GM18867 (cell line): ENCODE results near the gene TAC3.
A peak's percentile ranks its signal among the peaks of the same experiment; 100 is the strongest.
"Not testable (repeated sequence)": the region's sequence is repeated elsewhere in the genome, so short reads cannot be mapped to it uniquely, and the experiment has no call there.

ENCODE experiments used
- ATAC-seq: cut with Tn5 transposase; IDR thresholded peaks from one replicate; pipeline ENCODE4 v1.9.1; 2021; ENCODE audit warnings: mild to moderate bottlenecking, moderate library complexity; ENCODE audit not compliant: unreplicated experiment

Gene TAC3

GRCh38 chr12:57037264-57037663, 20.9 kb upstream of the TAC3 start:
- ATAC-seq = no peak

GRCh38 chr12:57033431-57033830, 17.1 kb upstream of the TAC3 start:
- no peak for ATAC-seq

DNA sequence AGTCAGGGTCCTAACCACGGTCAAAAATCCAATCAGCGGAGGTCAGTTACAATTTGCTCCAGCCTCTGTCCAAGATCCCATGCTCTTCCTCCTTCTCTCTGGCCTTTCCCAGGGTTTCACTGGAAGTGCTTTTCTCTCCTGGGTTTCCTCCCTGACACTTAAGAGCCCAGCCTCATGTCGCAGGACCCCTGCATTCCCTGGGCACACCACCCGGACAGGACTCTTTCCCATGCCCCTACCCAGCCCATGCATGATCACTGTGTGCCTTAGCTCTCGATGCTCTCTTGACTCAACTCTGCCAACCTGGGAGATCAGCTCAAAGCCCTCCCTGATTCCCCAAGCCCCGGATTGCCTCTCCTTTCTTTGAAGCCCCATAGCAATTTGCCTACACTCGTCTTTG, 15.5 kb upstream of the TAC3 start:
- no peak for ATAC-seq

DNA sequence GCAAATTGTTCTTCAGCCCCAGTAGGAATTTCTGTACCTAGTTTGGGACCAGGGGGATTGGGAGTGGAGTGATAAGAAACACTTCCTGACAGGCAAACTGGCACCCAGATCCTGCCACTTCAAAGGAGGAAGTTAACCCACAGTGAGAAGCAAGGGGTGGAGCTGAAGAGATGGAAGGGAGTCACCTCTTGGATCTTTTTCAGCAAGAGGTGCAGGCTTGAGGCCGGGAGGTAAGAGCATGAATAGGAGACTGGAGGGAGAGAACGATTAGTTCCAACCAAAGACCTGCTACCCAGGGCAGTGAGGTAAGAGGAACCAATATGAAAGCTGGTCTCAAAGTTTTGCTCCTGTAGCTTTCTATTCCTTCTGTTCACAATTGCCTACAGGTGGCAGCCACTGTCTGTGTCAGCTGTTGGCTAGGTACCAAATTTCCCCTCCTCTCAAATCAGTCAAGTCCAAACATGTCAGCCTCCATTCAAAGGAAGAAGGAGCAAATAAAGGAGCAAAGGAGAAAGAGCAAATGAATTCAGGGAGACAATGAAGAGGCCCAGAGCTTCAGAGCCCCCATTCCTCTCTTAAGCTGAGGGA, 14.9 kb upstream of the TAC3 start:
- ATAC-seq = peak; percentile 49

- ATAC-seq = no peak
These were observed 13.1 kb upstream of the TAC3 start for GRCh38 chr12:57029457-57029856.

GRCh38 chr12:57027805-57028153, 11.4 kb upstream of the TAC3 start:
- ATAC-seq = no peak

GRCh38 chr12:57027011-57027804, 10.9 kb upstream of the TAC3 start:
- no peak for ATAC-seq

GRCh38 chr12:57025196-57025595, 8.9 kb upstream of the TAC3 start:
- no peak for ATAC-seq

DNA sequence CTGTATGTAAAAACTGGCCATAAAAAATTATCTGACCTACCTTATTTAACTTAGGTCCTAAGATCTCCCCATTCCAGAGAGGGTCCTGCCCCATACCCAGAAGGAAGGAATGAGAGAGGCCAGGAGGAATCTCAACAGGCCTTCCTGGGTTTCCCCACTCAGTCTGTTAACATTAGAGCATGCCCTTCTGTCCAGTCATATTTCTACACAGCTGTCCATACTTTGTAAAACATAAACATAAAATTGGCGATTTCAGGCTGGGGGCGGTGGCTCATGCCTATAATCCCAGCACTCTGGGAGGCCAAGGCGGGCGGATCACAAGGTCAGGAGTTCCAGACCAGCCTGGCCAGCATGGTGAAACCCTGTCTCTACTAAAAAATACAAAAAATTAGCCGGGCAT, 6.0 kb upstream of the TAC3 start:
- not testable (repeated sequence) for ATAC-seq

- ATAC-seq = no peak
These were observed 3.8 kb upstream of the TAC3 start for GRCh38 chr12:57019983-57020719.

DNA sequence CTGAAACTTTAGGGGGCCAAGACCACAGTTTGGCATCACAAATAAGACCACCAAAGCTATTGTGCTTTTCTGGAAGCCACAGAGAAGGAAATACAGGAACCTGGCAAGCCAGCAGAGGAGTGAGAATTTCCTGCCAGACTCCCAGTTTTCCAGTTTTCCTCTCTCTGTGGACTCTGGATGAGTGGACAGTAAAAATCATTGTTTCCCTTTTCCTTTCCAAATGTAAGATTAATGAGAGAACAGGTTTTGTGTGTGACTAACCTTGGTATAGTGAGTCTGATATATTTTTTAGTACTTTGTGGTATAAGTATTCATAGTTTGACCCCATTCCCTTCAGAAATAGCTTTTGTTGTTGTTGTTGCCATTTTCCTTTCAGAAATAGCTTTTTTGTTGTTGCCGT, 2.6 kb upstream of the TAC3 start:
- no peak for ATAC-seq

DNA sequence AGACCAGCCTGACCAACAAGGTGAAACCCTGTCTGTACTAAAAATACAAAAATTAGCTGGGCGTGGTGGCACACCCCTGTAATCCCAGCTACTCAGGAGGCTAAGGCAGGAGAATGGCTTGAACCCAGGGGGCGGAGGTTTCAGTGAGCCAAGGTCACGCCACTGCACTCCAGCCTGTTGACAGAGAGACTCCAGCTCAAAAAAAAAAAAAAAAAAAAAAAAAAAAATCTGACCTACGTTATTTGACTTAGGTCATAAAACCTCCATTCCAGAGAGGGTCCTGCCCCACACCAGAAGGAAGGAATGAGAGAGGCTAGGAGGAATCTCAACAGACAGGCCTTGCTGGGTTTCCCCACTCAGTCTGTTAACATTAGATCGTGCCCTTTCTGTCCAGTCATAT, 2.0 kb upstream of the TAC3 start:
- ATAC-seq = not testable (repeated sequence)

DNA sequence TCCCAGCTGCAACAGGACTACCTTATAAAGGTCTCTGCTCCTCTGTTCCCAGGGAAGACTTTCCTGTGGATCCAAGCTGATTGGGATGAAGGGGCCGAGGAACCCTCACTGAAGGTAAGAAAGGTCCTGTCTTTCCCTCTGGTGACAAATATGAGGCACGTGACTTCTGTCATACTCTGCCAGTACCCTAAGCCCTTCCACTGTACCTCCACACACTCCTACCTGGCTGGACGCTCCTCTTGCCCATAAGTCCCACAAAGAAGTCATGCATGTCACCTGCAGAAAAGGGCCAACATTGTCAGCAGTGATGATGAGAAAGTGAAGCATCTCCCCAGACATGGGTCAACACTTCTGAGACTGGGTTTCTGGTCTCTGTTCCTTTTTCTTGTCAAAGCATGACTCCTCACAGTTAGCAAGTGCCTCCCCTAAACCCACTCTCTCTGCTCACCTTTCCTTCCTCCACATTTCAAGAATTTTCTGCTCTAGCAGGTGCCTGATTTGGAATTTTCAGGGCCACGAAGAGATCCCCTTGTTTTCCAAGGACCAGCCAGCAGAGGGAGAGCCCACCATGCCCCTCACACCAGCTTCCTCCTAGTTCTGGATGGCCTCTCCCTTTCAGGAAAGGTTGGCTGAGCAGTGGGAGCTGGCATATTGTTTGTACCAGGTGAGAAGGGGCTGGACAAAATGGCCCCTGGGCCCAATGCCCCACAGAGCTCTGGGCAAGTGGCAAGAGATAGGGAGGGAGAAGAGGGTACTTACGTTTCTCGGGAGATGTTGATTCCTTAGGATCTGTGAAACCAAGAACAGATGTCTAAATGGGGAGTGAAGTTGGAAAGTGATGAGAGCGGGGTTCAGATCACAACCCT, 3.5 kb downstream of the TAC3 start:
- peak; percentile 81 for ATAC-seq

DNA sequence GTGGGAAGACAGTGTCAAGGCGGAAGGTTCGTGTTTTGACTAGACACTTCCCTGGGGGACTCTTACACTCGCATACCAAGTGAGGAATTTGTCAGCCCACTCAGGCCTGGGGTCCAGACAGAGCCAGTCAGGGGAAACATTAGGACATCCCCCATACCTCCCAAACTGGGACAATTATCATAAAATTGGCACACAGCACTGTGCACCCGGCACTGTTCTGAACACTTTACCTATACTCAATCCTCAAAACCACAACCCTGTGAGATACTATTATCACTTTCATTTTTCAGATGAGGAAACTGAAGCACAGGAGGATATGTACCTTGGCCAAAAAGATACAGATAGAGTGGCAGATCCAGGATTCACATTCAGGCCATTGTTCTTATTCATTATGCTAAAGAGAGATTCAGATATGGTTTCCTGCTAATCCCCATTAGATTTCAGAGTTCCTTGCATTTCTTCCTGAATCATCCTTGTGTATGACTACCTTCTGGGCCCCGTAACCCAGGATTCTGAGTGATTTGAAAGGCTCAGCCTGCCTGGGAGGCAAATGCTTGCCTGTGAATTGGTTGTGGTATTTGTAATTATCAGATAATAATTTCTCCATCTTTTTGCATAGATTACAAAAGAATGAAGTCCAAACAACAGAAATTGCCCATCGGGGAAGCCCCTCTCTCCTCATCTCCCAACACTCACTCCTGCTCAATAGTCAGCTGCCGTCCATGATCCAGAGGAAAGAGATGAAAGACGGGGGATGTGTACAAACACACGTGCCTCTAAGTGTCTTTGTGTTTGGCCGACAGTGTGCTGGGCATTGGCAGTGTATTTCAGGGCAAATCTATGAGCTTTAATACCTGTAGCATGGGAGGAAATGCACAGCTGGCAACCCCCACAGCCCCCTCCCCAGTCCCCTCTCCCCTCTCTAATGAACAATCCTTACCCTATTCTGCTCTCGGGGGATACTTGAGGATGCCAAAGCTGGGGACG, 4.6 kb downstream of the TAC3 start:
- peak; percentile 63 for ATAC-seq

- no peak for ATAC-seq
These were observed 5.6 kb downstream of the TAC3 start for GRCh38 chr12:57010627-57011247.

DNA sequence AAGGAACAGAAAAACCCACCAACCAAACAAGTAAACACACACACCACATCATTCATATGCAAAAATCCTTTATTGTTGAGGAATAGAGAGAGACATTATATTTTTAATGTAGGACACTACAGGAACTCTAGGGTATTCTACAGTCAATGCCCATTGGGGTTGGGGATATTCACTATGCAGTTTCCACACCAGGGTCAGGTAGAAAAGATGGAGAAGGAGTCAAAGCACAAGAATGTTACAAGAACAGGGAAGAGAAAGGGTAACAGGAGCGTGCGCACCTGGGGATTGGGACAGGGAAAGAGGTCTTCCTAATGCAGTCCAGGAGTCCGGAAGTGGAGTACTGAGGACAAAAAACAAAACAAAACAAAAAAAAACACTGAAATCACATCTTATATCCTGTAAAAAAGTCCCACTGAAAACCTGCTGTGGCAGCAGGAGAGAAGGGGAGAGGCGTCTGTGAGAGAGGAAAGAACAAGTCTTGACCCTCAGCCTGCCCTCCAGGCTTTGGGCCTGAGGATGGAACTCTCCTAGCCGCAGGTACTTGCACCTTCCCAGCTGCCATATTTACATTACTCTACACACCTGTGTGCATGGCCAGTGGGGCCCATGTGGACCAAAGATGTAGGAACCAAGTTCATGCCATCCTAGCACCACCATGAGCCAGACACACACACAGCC, 6.2 kb downstream of the TAC3 start:
- no peak for ATAC-seq

DNA sequence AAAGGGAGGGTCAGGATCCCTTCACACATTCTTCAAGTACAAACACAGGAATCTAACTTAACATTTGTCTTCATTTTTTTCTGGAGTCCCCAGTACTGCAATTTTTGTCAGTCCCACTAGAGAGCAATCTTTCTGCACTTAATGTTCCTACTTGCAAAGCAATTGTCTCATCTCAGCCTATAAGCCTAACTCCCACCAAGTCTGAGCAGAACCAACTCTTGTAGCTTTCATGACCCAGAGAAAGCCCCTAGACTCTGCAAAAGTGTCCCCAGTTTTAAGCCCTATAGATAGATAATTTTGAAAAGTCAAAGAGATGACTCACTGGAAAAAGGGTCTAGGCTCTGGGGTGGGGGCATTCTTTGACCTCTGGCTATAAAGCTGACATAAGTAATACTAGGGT, 8.2 kb downstream of the TAC3 start:
- no peak for ATAC-seq

GRCh38 chr12:57006809-57007475, 9.4 kb downstream of the TAC3 start:
- no peak for ATAC-seq
